Adrenal gland (tissue), 12 donors: Measurements from ENCODE around the gene IQGAP3. TPM values are rescaled to one million over a fixed set of nuclear protein-coding genes. Genes with fewer than 3 reads are reported as not detected.

Experiments used
- DNase-seq, 7 donors: peaks; one replicate each; pipeline ENCODE4 v3.0.0-alpha.2; 2019 to 2020
- H3K27ac ChIP-seq, 5 donors: fragments of 200-600 bp; sonication (generic) in 4 of 5; 1 replicate in 3 of 5; 2 replicates in 2 of 5; pipeline versions ENCODE4 v1.5.1 to v1.8.0; 2016 to 2020; ENCODE audit warnings: mild to moderate bottlenecking in 1 of 5
- H3K27me3 ChIP-seq: fragments of 200-600 bp; 2 replicates; pipeline ENCODE4 v1.8.0; 2021
- H3K36me3 ChIP-seq, 2 donors: fragments of 200-600 bp; replicated peaks in 1 of 2; 1 replicate in 1 of 2; 2 replicates in 1 of 2; pipeline versions ENCODE4 v1.5.1 to v1.8.0; 2018 to 2022
- H3K4me1 ChIP-seq, 2 donors: fragments of 200-600 bp; replicated peaks in 1 of 2; 1 replicate in 1 of 2; 2 replicates in 1 of 2; pipeline versions ENCODE4 v1.5.1 to v1.8.0; 2018 to 2021
- H3K4me3 ChIP-seq, 4 donors: fragments of 200-600 bp; sonication (generic) in 3 of 4; one replicate each; pipeline ENCODE4 v1.5.1; 2016 to 2018
- H3K9me3 ChIP-seq, 3 donors: fragments of 200-600 bp; sonication (generic) in 1 of 3; replicated peaks in 1 of 3; 1 replicate in 2 of 3; 2 replicates in 1 of 3; pipeline versions ENCODE4 v1.5.1 to v1.8.0; 2016 to 2021
- CTCF ChIP-seq, 6 experiments: fragments of 450-650 bp in 4 of 6; fragments of 200-600 bp in 2 of 6; sonication (generic) in 1 of 6; IDR thresholded peaks; 1 replicate in 5 of 6; 2 replicates in 1 of 6; pipeline versions ENCODE4 v1.5.1 to v1.8.0; 2016 to 2021; ENCODE audit warnings: antibody characterized with exemption in 6 of 6, mild to moderate bottlenecking in 2 of 6, moderate library complexity in 1 of 6
- POLR2A ChIP-seq, 2 donors: fragments of 450-650 bp; IDR thresholded peaks; one replicate each; pipeline ENCODE4 v1.6.1; 2017; ENCODE audit warnings: antibody characterized with exemption in 2 of 2, mild to moderate bottlenecking in 2 of 2, moderate library complexity in 1 of 2
- WGBS, 4 donors: extraction: QIAGEN DNeasy Blood & Tissue Kit in 2 of 4; methylation state at CpG; one replicate each; pipeline versions ENCODE4 v1.1.5 to v1.1.7; 2013 to 2017; 5-methylcytosine and 5-hydroxymethylcytosine counted together
- intact Hi-C, 2 donors: fragments of 100-400 bp; cut with DNase I; formaldehyde crosslinking; loops; one replicate each; pipeline versions ENCODE4 v1.14.1 to v1.15.0; 2022 to 2023
- polyA plus RNA-seq, 3 donors: library from polyadenylated mRNA; stranded (reverse); fragments of 200-250 nt in 2 of 3; fragments of 350-450 nt in 1 of 3; fragmentation: Illumina TruSeq in 1 of 3; extraction: RNeasy Lipid Tissue Mini Kit (QIAGEN cat#74804) in 1 of 3; gene quantifications; one replicate each; pipeline ENCODE4 v1.2.3, GENCODE V29; 2013 to 2014
- total RNA-seq, 9 donors: library from RNA; depleted of rRNA in 4 of 9; stranded (reverse); fragments of >200 nt in 4 of 9; fragments of 120-200 nt in 1 of 9; fragmentation: NEBNext Ultra II Directional in 1 of 9; extraction: Animal tissue kit (Norgen Biotek cat#: 25700) in 1 of 9; gene quantifications; one replicate each; pipeline versions ENCODE4 v1.1.0 to v1.2.4, GENCODE V29; 2013 to 2023
- donor health status: healthy with polysubstance abuse.
- donor health status: Bipolar disorder and iron deficiency.
- donor health status: DM: yes; HTN: yes; CAD: no.
- donor health status: DM: no; HTN: no; CAD: no.
- donor health status: DM: no; HTN: no; CAD: no.
- donor health status: DM: yes; HTN: yes; CAD: no.

IQGAP3 gene
- total and polyA plus RNA-seq, 12 donors = 0.16 to 5.3 (median 0.80) TPM

DNA sequence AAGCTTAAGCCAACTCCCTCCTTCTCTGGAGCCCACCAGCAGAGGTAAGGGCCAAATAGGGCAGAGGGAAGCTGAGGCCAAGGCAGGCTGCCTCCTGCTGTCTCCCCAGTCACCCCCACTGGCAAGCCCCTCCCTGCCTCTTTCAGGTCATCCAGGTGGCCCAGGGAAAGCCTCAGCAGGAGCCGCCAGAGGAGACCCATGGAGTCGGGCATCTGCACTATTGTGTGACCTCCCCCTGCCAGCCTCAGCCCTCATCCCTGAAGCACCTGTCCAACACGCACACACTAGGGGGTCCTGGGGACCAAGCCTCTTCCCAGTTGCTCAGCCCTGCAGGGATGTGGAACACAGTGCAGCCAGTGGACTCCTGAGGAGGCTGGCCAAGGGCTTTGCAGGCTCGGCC lies 14.0 kb upstream of the IQGAP3 start:
- Histone ChIP-seq H3K4me3 (no peak overlapping the region), H3K9me3 (no peaks in the 10 kb centered on the region), H3K27me3 (no peaks in the 10 kb centered on the region), H3K36me3 (no peaks in the 10 kb centered on the region), H3K27ac (no peak overlapping the region), H3K4me1 (peaks cover 0 to 5% of the 10 kb centered on the region in 2 donors)
- DNase-seq = no peak
- TF ChIP-seq CTCF (IDR thresholded peaks at IDR 0.05) (no peak), POLR2A (IDR thresholded peaks at IDR 0.05) (no peak)
- intact Hi-C loops = no loop called here
- 54 to 92% (median 58%) methylated on average over 1 to 4 of the region's 4 CpGs for WGBS, 4 donors

DNA sequence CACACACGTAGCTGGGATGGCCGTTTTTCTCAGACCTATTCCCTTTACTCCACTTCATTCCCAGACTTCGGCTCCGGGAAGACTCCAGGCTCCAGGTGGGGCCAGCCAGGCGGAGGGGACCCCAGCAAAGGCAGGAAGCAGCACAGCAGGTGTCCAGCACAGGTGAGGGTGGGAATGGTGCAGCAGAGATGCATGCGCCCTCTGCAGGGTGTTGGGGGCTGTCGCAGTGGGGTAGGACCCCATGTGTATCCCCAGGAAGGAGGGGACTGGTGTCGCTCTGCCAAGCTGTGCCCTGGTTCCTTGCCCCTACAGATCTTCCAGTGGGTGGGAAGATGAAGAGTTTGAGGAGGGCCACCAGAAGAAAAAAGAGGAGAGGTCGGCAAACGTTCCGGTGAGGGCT lies 12.4 kb upstream of the IQGAP3 start:
- intact Hi-C loops = no loop called here
- Histone ChIP-seq H3K4me1 (no peaks in the 10 kb centered on the region), H3K4me3 (no peak overlapping the region), H3K27me3 (no peaks in the 10 kb centered on the region), H3K36me3 (no peaks in the 10 kb centered on the region), H3K27ac (no peak overlapping the region), H3K9me3 (no peaks in the 10 kb centered on the region)
- TF ChIP-seq CTCF (IDR thresholded peaks at IDR 0.05) = no peak
- no peak for TF ChIP-seq POLR2A (IDR thresholded peaks at IDR 0.05)
- WGBS, 4 donors = 37 to 49% (median 42%) methylated on average over 10 to 11 of the region's 11 CpGs
- no peak for DNase-seq

GRCh38 chr1:156583821-156584622 lies 11.7 kb upstream of the IQGAP3 start:
- intact Hi-C loops = no loop called here
- no peaks in the 10 kb centered on the region for H3K36me3 ChIP-seq
- H3K27me3 ChIP-seq = no peaks in the 10 kb centered on the region
- H3K9me3 ChIP-seq = no peaks in the 10 kb centered on the region
- DNase-seq = peak; percentile 65 to 90 (median 79)
- TF ChIP-seq POLR2A (IDR thresholded peaks at IDR 0.05) = no peak
- peak; percentile 86 to 94 (median 90) for TF ChIP-seq CTCF (IDR thresholded peaks at IDR 0.05)
- no peak overlapping the region for H3K27ac ChIP-seq
- H3K4me1 ChIP-seq = no peaks in the 10 kb centered on the region
- no peak overlapping the region for H3K4me3 ChIP-seq
- 49 to 53% (median 51%) methylated on average over 20 of the region's 20 CpGs for WGBS, 4 donors

DNA sequence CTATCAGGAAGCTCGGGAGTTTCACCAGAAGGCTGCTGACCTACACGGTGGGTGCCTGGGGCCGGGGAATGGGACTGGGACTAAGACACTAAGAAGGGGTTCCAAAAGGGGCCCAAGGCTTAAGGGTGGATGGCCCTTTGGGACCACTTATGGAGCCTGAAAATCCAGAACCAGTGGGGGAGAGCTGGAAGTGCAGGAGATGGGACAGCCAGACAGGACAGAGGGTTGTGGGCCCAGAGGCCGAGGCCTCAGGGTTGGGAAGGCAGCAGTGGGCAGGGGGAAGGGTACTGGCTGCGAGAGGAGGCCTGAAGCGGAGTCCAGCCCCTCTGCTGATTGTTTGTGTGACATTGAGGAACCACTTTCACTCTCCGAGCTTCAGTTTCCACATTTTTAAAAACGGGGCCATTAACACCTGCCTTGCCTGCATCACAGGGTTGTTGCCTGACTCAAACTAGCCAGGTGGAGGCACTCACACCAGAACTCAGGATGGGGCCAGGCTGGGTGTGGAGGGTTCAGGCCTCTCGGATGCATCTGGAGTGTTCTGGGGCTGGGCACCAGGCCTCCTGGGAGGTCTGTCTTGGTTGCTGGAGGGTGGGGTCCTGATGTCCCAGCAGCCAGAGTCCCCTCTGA lies 10.1 kb upstream of the IQGAP3 start:
- WGBS, 4 donors = 64 to 80% (median 76%) methylated on average over 5 to 9 of the region's 9 CpGs
- Histone ChIP-seq H3K4me3 (no peak overlapping the region), H3K9me3 (no peaks in the 10 kb centered on the region), H3K4me1 (no peaks in the 10 kb centered on the region), H3K27ac (no peak overlapping the region), H3K36me3 (no peaks in the 10 kb centered on the region), H3K27me3 (no peaks in the 10 kb centered on the region)
- no peak for DNase-seq
- TF ChIP-seq CTCF (IDR thresholded peaks at IDR 0.05) (no peak), POLR2A (IDR thresholded peaks at IDR 0.05) (no peak)
- intact Hi-C loops = no loop called here
